ENCODE results near the gene DHRS2.
"Not testable (repeated sequence)": the region's sequence is repeated elsewhere in the genome, so short reads cannot be mapped to it uniquely, and the experiment has no call there.

DHRS2 gene

DNA sequence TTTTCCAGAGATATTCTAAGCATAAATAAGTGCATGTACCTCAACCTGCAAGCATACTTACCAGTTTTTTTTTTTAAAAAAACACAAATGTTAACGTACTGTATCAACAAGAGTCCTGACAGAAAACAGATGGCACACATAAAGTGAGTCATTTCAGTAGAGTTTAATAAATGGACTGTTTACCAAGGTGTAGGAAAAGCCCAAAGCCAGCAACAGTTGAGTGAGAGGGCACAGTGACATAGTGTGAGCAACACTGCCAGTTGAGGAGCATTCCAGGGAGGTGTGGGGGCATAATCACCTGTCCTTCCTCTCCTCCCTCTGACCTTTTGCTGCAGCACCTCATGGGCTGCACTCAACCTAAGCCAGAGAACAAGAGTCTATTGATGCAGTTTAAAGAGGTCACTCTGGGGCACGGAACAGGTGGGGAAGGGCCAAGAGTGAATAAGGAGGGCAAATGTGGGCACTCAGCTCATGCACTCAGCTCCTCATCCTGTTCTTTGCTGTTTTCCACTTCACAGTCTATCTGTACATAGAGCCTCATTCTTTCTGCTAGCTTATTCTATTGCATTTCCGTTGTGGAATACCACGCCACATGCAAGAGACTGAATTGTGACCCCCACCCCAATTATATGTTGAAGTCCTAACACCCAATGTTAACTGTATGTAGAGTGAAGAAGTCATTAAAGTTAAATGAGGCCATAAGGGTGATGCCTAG lies 29.3 kb downstream of the DHRS2 start:
- H3K9ac ChIP-seq = no peak overlapping the region
- no peaks in the 10 kb centered on the region for H3K9me3 ChIP-seq (replicated peaks in 1 of 11)
- H3K4me2 ChIP-seq = no peak overlapping the region
- no peaks in the 10 kb centered on the region for H4K20me1 ChIP-seq
- no peak for TF ChIP-seq Cebpa-rat (IDR thresholded peaks at IDR 0.05)
- H3K4me1 ChIP-seq = peaks cover 0 to 11% (median 8%) of the 10 kb centered on the region in 10 experiments; a peak in 13 of 20 replicates
- no peaks in the 10 kb centered on the region for H3K36me3 ChIP-seq
- no peak overlapping the region for H3K4me3 ChIP-seq
- no peak overlapping the region for H3K27ac ChIP-seq
- H3K27me3 ChIP-seq = no peaks in the 10 kb centered on the region

DNA sequence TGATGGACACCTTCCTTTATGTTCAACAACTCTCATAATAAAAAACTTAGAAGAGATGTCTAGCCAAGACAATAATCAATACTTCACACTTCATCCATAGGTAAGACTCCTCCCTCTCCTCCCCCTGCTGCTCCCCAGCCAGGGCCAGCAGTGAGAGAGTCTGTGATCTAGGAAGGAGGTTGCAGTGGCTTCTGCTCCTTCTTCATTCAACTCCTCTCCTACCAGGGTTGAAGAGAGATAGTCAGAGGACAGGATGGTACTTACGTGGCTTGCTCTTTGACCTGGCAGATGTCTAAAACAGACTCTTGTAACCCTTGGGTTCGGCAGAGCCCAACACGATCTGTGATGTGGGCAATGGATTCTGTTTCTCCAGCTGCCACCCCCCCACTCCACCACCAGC lies 31.0 kb downstream of the DHRS2 start:
- Histone ChIP-seq H3K27ac (no peak overlapping the region), H3K27me3 (no peaks in the 10 kb centered on the region), H4K20me1 (no peaks in the 10 kb centered on the region), H3K4me2 (no peak overlapping the region), H3K9me3 (replicated peaks in 1 of 11) (no peaks in the 10 kb centered on the region), H3K4me3 (no peak overlapping the region), H3K9ac (no peak overlapping the region), H3K36me3 (no peaks in the 10 kb centered on the region), H3K4me1 (peaks cover 0 to 5% (median 0%) of the 10 kb centered on the region in 10 experiments; a peak in 1 of 20 replicates)
- TF ChIP-seq Cebpa-rat (IDR thresholded peaks at IDR 0.05) = no peak

DNA sequence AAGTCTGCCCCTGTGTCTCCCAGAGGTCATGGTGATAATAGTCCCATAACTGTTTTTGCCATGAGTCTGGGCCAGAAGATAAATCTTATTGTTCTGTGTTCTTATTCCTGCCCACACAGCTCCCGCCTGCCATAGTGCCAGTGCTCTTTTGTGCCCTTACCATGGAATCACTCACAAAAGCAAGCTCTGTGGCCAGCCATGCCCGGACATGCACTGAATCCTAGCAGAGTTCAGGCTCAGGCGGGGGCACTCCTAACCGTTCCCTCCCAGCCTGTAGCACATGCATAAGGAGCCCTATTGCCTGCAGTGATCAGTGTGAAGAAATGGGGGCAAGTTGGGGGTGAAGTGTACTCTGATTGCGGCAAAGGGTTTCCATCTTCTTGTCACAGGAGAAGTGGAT lies 33.3 kb downstream of the DHRS2 start:
- Histone ChIP-seq H3K4me1 (peaks cover 0 to 5% (median 0%) of the 10 kb centered on the region in 10 experiments; a peak in 1 of 20 replicates), H4K20me1 (no peaks in the 10 kb centered on the region), H3K9ac (no peak overlapping the region), H3K4me3 (no peak overlapping the region), H3K27ac (no peak overlapping the region), H3K9me3 (replicated peaks in 1 of 11) (no peaks in the 10 kb centered on the region), H3K27me3 (no peaks in the 10 kb centered on the region), H3K36me3 (no peaks in the 10 kb centered on the region), H3K4me2 (no peak overlapping the region)
- TF ChIP-seq Cebpa-rat (IDR thresholded peaks at IDR 0.05) = no peak

DNA sequence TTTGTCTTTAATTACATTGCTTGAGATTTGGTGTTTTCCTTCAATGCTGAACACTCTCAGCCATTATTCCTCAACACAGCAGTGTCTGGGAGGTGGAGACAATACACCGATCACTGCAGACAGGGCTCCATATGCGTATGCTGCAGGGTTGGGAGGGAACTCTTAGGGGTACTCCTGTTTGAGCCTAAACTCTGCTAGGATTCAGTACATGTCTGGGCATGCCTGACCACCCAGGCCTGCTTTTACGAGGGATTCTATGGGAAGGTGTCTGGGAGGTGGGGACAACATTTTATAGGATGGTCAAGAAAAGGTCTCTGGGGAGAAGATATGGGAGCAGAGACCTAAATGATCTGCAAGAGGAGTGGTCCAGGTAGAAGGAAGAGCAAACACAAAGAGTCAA lies 34.3 kb downstream of the DHRS2 start:
- Histone ChIP-seq H3K9me3 (replicated peaks in 1 of 11) (no peaks in the 10 kb centered on the region), H3K36me3 (no peaks in the 10 kb centered on the region), H3K27ac (no peak overlapping the region), H3K4me3 (no peak overlapping the region), H3K9ac (no peak overlapping the region), H3K4me1 (peaks cover 0 to 5% (median 0%) of the 10 kb centered on the region in 10 experiments; a peak in 1 of 20 replicates), H3K27me3 (no peaks in the 10 kb centered on the region), H3K4me2 (0 out of 22 replicates have a peak overlapping the region, but pooled peaks of 1 of the 11 experiments have one; percentile 7), H4K20me1 (no peaks in the 10 kb centered on the region)
- TF ChIP-seq Cebpa-rat (IDR thresholded peaks at IDR 0.05) = no peak

DNA sequence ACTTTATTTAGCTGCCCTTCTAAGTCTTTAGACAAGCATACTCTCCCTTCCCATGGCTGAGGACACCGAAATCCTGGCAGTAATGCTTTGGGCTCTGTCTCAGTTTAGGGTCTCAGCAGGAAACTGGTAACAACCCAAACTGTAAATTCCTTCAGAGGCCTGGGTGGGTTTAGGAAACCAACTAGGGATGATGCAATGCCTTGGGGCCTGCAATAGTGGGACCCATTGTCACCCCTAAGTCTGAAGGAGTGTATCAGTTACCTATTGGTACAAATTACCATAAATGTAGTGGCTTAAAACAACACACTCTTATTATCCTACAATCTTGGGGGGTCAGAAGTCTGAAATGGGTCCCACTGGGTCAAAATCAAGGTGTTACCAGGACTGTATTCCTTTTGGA lies 36.0 kb downstream of the DHRS2 start:
- H3K4me3 ChIP-seq = no peak overlapping the region
- H3K27me3 ChIP-seq = no peaks in the 10 kb centered on the region
- no peaks in the 10 kb centered on the region for H4K20me1 ChIP-seq
- peaks cover 0 to 5% (median 0%) of the 10 kb centered on the region in 10 experiments; a peak in 1 of 20 replicates for H3K4me1 ChIP-seq
- no peak for TF ChIP-seq Cebpa-rat (IDR thresholded peaks at IDR 0.05)
- H3K4me2 ChIP-seq = no peak overlapping the region
- H3K9me3 ChIP-seq (replicated peaks in 1 of 11) = no peaks in the 10 kb centered on the region
- no peaks in the 10 kb centered on the region for H3K36me3 ChIP-seq
- no peak overlapping the region for H3K27ac ChIP-seq
- H3K9ac ChIP-seq = no peak overlapping the region

DNA sequence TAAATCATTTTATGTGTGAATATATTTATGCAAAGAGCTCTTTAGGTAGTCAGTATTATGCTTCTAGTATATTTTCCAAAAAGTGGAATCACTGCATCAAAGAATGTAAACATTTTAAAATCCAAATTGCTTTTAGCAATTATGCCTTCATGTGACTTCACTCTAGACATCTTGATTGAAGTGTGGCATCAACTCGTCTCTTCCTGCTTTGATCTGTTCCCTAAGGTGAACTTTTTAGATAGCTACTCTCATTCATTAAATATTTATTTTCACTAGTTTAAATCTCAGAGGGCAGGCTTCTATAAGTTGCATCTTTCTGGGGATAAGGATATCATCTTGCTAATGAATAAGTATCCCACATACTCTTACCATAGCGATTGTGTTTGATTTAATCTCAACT lies 39.2 kb downstream of the DHRS2 start:
- Histone ChIP-seq H3K4me3 (no peak overlapping the region), H4K20me1 (no peaks in the 10 kb centered on the region), H3K4me1 (peaks cover 0 to 5% (median 0%) of the 10 kb centered on the region in 10 experiments; a peak in 1 of 20 replicates), H3K36me3 (no peaks in the 10 kb centered on the region), H3K27ac (no peak overlapping the region), H3K9me3 (replicated peaks in 1 of 11) (no peaks in the 10 kb centered on the region), H3K4me2 (no peak overlapping the region), H3K27me3 (no peaks in the 10 kb centered on the region), H3K9ac (no peak overlapping the region)
- no peak for TF ChIP-seq Cebpa-rat (IDR thresholded peaks at IDR 0.05)

DNA sequence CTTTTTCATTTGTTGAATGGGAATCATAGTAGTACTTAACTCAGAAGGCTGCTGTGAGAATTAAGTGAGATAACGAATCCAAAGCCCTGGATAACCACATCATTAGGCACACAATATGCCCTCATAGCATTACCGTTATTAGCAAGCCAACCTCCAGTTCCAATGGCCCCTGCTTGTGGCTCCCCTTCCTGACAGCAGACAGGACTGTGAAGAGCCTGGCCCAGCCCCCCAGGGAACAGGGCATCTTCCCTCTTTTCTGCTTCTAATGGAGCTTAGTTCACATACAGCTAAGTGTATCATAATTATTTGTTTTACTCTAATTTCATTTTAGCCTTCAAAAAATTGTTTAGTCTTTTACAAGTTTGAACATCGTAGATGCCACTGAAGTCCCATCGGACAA lies 39.7 kb downstream of the DHRS2 start:
- Histone ChIP-seq H3K36me3 (no peaks in the 10 kb centered on the region), H3K4me3 (no peak overlapping the region), H3K9ac (no peak overlapping the region), H3K4me1 (peaks cover 0 to under 1% (median 0%) of the 10 kb centered on the region in 10 experiments; a peak in 1 of 20 replicates), H3K27me3 (no peaks in the 10 kb centered on the region), H3K9me3 (replicated peaks in 1 of 11) (no peaks in the 10 kb centered on the region), H3K27ac (no peak overlapping the region), H4K20me1 (no peaks in the 10 kb centered on the region), H3K4me2 (no peak overlapping the region)
- no peak for TF ChIP-seq Cebpa-rat (IDR thresholded peaks at IDR 0.05)

DNA sequence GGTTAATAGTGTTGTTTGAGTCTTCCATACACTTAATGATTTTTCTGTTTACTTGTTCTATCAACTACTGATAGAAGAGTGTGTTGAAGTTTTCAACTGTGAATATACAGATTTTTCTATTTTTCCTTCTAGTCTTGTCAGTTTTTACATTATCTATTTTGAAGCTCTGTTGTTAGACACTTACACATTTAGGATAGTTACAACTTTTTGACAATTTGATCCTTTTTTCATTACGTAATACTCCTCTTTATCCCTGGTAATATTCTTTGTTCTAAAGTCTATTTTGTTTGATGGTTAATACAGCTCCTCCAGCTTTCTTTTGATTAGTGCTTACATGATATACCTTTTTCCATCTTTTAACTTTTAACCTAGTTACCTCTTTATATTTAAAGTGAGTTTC lies 45.2 kb downstream of the DHRS2 start:
- Histone ChIP-seq H3K4me2 (no peak overlapping the region), H3K36me3 (no peaks in the 10 kb centered on the region), H3K27me3 (no peaks in the 10 kb centered on the region), H3K4me1 (no peaks in the 10 kb centered on the region), H4K20me1 (no peaks in the 10 kb centered on the region), H3K9ac (no peak overlapping the region), H3K9me3 (replicated peaks in 1 of 11) (no peaks in the 10 kb centered on the region), H3K4me3 (no peak overlapping the region), H3K27ac (no peak overlapping the region)
- TF ChIP-seq Cebpa-rat (IDR thresholded peaks at IDR 0.05) = no peak

DNA sequence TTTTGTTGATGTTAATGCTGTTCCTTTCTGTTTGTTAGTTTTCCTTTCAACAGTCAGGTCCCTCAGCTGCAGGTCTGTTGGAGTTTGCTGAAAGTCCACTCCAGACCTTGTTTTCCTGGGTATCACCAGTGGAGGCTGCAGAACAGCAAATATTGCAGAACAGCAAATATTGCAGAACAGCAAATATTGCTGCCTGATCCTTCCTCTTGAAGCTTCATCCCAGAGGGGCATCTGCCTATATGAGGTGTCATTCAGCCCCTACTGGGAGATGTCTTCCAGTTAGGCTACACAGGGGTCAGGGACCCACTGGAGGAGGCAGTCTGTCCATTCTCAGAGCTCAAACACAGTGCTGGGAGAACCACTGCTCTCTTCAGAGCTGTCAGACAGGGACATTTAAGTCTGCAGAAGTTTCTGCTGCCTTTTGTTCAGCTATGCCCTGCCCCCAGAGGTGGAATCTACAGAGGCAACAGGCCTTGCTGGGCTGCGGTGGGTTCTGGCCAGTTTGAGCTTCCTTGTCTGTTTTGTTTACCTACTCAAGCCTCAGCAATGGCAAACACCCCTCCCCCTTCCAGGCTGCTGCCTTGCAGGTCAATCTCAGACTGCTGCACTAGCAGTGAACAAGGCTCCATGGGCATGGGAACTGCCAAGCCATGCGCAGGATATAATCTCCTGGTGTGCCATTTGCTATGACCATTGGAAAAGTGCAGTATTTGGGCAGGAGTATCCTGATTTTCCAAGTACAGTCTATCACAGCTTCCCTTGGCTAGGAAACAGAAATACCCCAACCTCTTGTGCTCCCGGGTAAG lies 53.7 kb downstream of the DHRS2 start:
- H3K27ac ChIP-seq; H3K27me3 ChIP-seq; H3K4me2 ChIP-seq; H3K36me3 ChIP-seq; H3K4me3 ChIP-seq; H4K20me1 ChIP-seq; H3K9me3 ChIP-seq (replicated peaks in 1 of 11); H3K9ac ChIP-seq: not testable (repeated sequence)
- H3K4me1 ChIP-seq = peaks cover 0 to 10% (median 2%) of the 10 kb centered on the region in 10 experiments; a peak in 6 of 20 replicates
